HG03558 (cell line): ENCODE results near the gene BRCA1.
"Not testable (repeated sequence)": the region's sequence is repeated elsewhere in the genome, so short reads cannot be mapped to it uniquely, and the experiment has no call there.

Source experiments
- ATAC-seq: cut with Tn5 transposase; IDR thresholded peaks from one replicate; pipeline ENCODE4 v1.9.1; 2021; ENCODE audit warnings: moderate number of reproducible peaks; ENCODE audit not compliant: unreplicated experiment; ENCODE audit errors: extremely low read depth

BRCA1 gene

GRCh38 chr17:43125133-43125966 lies at the start of gene BRCA1:
Gene BRCA1, minus strand, starts transcription at chr17:43125364. Its CDS starts 1,268 bp downstream, at chr17:43124096.
- ATAC-seq = peak; percentile 77

- no peak for ATAC-seq
Measured at GRCh38 chr17:43171586-43172487, 46.7 kb upstream of the BRCA1 start.

GRCh38 chr17:43170766-43171585 lies 45.8 kb upstream of the BRCA1 start, which contains the start of gene NBR1:
Gene NBR1, plus strand, starts transcription at chr17:43171214. Its CDS starts 4,586 bp downstream, at chr17:43175800.
- peak; percentile 38 for ATAC-seq

GRCh38 chr17:43170140-43170765 lies 45.1 kb upstream of the BRCA1 start:
- peak; percentile 30 for ATAC-seq

GRCh38 chr17:43169561-43170139 lies 44.5 kb upstream of the BRCA1 start:
- no peak for ATAC-seq

- ATAC-seq = not testable (repeated sequence)
Measured at GRCh38 chr17:43165971-43166370, 40.8 kb upstream of the BRCA1 start.

GRCh38 chr17:43159957-43160356 lies 34.8 kb upstream of the BRCA1 start:
- not testable (repeated sequence) for ATAC-seq

- ATAC-seq = not testable (repeated sequence)
Measured at GRCh38 chr17:43159232-43159631, 34.1 kb upstream of the BRCA1 start.

- no peak for ATAC-seq
Measured at GRCh38 chr17:43155666-43156065, 30.5 kb upstream of the BRCA1 start.

- ATAC-seq = not testable (repeated sequence)
Measured at GRCh38 chr17:43153197-43153835, 28.2 kb upstream of the BRCA1 start.

GRCh38 chr17:43151880-43152456 lies 26.8 kb upstream of the BRCA1 start:
- ATAC-seq = no peak

GRCh38 chr17:43146649-43147048 lies 21.5 kb upstream of the BRCA1 start:
- no peak for ATAC-seq

- ATAC-seq = no peak
Measured at GRCh38 chr17:43143201-43143600, 18.0 kb upstream of the BRCA1 start.

- no peak for ATAC-seq
Measured at GRCh38 chr17:43142153-43142552, 17.0 kb upstream of the BRCA1 start.

- ATAC-seq = no peak
Measured at GRCh38 chr17:43140396-43141332, 15.5 kb upstream of the BRCA1 start.

GRCh38 chr17:43138531-43138930 lies 13.4 kb upstream of the BRCA1 start:
- not testable (repeated sequence) for ATAC-seq

GRCh38 chr17:43136574-43136973 lies 11.4 kb upstream of the BRCA1 start:
- not testable (repeated sequence) for ATAC-seq
